Cardiac fibroblast (primary cell): ENCODE results near the gene ERAP2.

Experiments
- DNase-seq, 2 donors: peaks; one replicate each; pipeline versions ENCODE4 v3.0.0 to v3.0.0-alpha.2; 2010; ENCODE audit warnings: low read depth in 2 of 2
- H3K4me3 ChIP-seq, 2 donors: replicated peaks in 1 of 2; 1 replicate in 1 of 2; 2 replicates in 1 of 2; pipeline ENCODE4 v1.5.1; 2011; ENCODE audit warnings: low read depth in 2 of 2, low read length in 2 of 2, mild to moderate bottlenecking in 2 of 2, moderate library complexity in 1 of 2
- CTCF ChIP-seq: IDR thresholded peaks from one replicate; pipeline ENCODE4 v1.5.1; 2011; ENCODE audit warnings: low read depth, mild to moderate bottlenecking, low read length, inconsistent platforms

Gene ERAP2

GRCh38 chr5:96942911-96943310 is 66.6 kb downstream of the ERAP2 start:
- DNase-seq, result peak in 1 of 2 donors; percentile 43
- TF ChIP-seq CTCF, result no peak
- no peak overlapping the region for H3K4me3 ChIP-seq

GRCh38 chr5:96943799-96944198 is 67.5 kb downstream of the ERAP2 start:
- DNase-seq, result peak in 1 of 2 donors; percentile 46

GRCh38 chr5:96945144-96945897 is 69.0 kb downstream of the ERAP2 start:
- no peak overlapping the region for H3K4me3 ChIP-seq
- no peak for TF ChIP-seq CTCF

More at GRCh38 chr5:96943799-96944198, 67.5 kb downstream of the ERAP2 start:
- H3K4me3 ChIP-seq, result no peak overlapping the region
- no peak for TF ChIP-seq CTCF

GRCh38 chr5:96946381-96946780 is 70.1 kb downstream of the ERAP2 start:
- DNase-seq, result no peak
- no peak overlapping the region for H3K4me3 ChIP-seq
- no peak for TF ChIP-seq CTCF

More at GRCh38 chr5:96945144-96945897, 69.0 kb downstream of the ERAP2 start:
- no peak for DNase-seq

GRCh38 chr5:96952118-96952750 is 75.9 kb downstream of the ERAP2 start:
- H3K4me3 ChIP-seq, result no peak overlapping the region
- no peak for DNase-seq
- TF ChIP-seq CTCF, result no peak

- no peak for TF ChIP-seq CTCF
- DNase-seq, result no peak
- no peak overlapping the region for H3K4me3 ChIP-seq
Measured at GRCh38 chr5:96952974-96953730, 76.9 kb downstream of the ERAP2 start.
